Measurements from ENCODE around the gene NUP205. TPM values are rescaled to one million over a fixed set of nuclear protein-coding genes. Genes with fewer than 3 reads are reported as not detected.
"Not testable (repeated sequence)": the region's sequence is repeated elsewhere in the genome, so short reads cannot be mapped to it uniquely, and the experiment has no call there.

Gene NUP205
- total RNA-seq, 1 experiment from 2014 or later, result 28.4 TPM

DNA sequence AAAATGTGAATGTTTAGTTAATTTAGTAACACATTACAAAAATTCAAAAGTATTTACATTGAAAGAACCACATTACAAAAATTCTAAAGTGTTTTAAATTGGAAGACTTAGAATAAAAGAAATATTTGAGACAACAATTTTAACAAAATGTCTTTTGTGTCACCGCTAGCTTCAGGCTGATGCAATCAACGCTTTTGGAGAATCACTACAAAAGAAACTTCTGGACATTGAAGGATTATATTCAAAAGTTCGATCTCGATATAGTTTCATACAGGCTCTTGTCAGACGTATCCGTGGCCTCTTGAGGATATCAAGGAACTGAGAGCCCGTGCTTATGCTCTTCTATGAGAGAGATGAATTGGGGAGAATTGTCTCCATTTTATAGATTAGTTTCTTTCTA lies 90.5 kb downstream of the NUP205 start:
- no peak overlapping the region for H3K4me3 ChIP-seq
- peaks cover 33% of the 10 kb centered on the region for H3K36me3 ChIP-seq
- H3K27me3 ChIP-seq, result no peaks in the 10 kb centered on the region
- DNase-seq, result no peak
- H3K9me3 ChIP-seq, result no peaks in the 10 kb centered on the region

DNA sequence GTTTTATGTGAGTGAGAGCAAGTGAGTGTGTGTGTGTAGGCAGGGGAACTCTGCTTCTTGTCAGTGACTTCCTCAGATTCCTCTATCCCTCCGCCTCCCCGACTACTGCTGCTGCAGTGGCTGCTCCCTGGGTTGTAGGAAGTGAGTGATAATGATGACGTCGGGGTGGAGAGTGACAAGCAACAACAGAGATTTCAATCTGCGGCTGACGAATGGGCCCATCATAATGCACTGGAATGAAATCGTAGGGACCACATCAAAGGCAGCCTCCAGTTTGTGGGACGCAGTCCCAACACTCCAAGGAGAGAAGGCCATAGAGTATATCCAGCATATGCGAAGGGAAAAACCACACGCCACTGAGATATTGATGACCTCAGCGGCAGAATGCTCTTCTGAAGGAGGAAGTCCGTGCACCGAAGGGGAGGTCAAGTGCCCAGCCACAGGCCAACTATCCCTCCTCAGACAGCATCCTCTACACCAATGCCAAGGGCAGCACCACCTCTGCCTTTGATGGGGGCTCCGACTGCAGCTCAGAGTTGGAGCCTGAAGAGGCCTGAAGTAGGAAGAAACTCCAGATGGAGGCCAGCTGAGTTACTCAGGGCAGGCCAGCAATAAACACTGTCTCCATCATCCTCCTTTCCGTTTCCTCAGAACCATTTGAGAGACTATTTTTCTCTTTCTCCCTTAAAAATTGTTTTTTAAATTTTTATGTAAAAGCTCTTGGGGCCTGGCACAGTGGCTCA lies 93.3 kb downstream of the NUP205 start:
- Histone ChIP-seq H3K9me3 (no peaks in the 10 kb centered on the region), H3K27me3 (no peaks in the 10 kb centered on the region), H3K4me3 (no peak overlapping the region), H3K36me3 (peaks cover 19% of the 10 kb centered on the region)
- no peak for DNase-seq

DNA sequence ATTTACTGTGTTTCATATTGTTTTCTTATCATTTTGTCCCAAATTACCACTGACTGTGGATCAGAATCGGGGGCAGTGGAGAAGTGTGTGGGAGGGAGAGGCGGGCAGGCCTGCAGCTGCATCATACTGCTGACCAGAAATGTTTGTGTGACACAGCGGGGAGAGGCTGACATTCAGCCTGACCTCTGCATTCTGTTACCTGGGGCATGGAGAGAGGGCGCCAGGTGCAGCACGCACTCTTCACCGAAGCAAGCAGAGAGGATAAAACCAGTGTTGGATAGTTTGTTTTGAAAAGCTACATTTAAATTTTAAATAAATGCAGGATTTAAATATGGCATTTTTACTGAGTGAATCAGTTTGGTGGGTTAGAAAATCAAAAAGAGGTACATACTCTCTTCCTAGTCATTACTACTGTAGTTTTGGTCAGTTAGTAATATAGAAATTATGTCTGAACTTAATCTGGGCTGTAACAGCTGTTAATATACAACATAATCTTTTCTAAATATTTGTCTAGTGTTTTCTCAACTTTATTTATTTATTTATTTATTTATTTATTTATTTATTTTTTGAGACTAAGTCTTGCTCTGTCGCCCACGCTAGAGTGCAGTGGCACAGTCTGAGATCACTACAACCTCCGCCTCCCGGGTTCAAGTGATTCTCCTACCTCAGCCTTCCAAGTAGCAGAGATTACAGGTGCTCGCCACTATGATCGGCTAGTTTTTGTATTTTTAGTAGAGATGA lies 95.8 kb downstream of the NUP205 start:
- Histone ChIP-seq H3K9me3 (no peaks in the 10 kb centered on the region), H3K36me3 (peaks cover 8% of the 10 kb centered on the region; the same call in 1 of the 2 replicates), H3K27me3 (no peaks in the 10 kb centered on the region), H3K4me3 (no peak overlapping the region)
- no peak for DNase-seq

DNA sequence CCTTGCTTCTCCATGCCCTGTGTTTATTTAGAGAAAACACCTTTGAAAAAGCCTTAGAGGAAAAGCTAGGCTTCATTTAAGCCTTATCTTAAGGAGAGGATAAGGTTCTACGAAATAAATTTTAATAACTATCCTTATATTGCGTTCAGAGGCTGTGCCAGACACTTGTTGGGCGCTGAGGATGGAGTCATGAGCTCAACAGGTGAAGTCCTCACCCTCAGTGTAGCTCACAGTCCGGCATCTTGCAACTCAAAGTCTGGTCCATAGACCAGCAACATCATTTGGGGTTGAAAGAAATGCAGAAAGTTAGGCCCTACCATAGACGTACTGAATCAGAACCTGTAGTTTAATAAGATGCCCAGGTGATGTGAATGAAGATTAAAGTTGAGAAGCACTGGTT lies 100.8 kb downstream of the NUP205 start:
- no peaks in the 10 kb centered on the region for H3K9me3 ChIP-seq
- no peaks in the 10 kb centered on the region for H3K27me3 ChIP-seq
- no peak overlapping the region for H3K4me3 ChIP-seq
- no peak for DNase-seq
- no peaks in the 10 kb centered on the region for H3K36me3 ChIP-seq

DNA sequence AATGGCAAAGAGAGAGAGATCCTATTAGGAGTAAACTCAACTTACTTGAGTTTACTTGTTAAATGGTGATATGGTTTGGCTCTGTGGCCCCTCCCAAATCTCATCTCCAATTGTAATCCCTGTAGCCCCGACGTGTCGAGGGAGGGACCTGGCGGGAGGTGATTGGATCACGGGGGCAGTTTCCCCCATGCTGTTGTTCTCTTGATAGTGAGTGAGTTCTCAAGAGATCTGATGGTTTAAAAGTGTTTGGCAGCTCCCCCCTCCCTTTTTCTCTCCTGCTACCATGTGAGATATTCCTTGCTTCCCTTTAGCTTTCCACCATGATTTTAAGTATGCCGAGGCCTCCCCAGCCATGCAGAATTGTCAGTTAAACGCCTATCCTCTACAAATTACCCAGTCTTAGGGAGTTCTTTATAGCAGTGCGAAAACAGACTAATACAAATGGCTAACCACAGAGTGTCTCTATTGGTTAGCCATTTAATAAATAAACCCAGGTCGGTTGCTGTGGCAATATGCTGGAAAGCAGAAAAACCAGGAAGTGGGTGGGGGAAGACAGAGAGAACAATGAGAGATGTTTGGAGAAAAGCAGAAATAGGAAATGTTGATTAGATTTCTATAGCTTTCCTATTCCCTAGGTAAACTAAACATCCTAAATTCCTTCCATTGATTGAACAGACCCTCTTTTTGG lies 101.6 kb downstream of the NUP205 start:
- no peak overlapping the region for H3K4me3 ChIP-seq
- DNase-seq, result no peak
- no peaks in the 10 kb centered on the region for H3K9me3 ChIP-seq
- H3K36me3 ChIP-seq, result no peaks in the 10 kb centered on the region
- no peaks in the 10 kb centered on the region for H3K27me3 ChIP-seq

DNA sequence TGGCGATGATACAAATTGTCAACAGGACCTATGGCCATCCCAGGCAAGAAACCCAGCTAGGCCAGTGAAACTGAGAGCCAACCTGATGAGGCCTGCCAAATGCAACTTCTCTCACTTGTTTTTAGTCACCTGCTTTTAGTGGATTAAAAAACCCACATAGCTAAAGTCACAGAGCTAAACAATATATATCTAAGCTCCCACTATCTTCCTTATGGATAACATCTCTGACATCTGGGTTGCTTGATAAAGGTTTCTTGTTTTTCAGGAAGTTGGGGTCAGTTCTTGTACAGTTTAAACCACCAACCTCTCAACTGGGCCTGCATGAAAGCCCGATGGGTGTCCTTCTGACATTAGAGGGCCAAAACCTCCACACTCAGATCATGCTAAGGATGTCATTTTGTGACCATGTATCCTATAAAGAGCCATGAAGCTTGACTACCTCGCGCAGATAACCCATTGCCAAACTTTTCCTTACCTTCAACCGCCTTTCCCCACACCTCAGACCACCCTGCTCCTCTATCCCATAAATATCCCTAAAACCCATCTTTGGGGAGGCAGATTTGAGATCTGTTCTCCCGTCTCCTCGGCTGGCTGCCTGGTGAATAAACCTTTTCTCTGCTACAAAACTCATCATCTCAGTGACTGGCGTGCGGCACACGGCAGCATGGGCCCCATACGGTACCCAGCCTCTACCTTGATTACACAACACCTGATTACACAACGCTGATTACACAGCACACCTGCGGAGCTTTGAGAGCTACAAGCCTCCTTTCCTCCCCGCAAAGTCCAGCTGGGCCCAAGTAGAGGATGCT lies 103.8 kb downstream of the NUP205 start:
- H3K4me3 ChIP-seq, result peak overlapping the region; percentile 91
- H3K9me3 ChIP-seq, result no peaks in the 10 kb centered on the region
- DNase-seq, result no peak
- no peaks in the 10 kb centered on the region for H3K36me3 ChIP-seq
- no peaks in the 10 kb centered on the region for H3K27me3 ChIP-seq

DNA sequence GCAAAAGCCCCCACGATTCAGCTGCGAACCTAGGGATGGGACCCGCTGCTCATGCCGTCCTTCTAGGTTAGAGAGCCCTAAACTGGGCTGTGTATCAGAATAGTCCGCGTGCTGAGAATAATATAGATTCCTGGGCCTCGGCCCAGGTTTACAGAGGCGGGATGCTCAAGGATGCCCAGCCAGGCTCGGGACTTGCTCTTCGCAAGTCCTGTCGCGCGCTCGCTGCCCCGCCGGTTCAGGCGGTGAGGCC lies 104.3 kb downstream of the NUP205 start:
- Histone ChIP-seq H3K9me3 (no peaks in the 10 kb centered on the region), H3K36me3 (no peaks in the 10 kb centered on the region), H3K27me3 (no peaks in the 10 kb centered on the region), H3K4me3 (peak overlapping the region; percentile 91)
- no peak for DNase-seq

DNA sequence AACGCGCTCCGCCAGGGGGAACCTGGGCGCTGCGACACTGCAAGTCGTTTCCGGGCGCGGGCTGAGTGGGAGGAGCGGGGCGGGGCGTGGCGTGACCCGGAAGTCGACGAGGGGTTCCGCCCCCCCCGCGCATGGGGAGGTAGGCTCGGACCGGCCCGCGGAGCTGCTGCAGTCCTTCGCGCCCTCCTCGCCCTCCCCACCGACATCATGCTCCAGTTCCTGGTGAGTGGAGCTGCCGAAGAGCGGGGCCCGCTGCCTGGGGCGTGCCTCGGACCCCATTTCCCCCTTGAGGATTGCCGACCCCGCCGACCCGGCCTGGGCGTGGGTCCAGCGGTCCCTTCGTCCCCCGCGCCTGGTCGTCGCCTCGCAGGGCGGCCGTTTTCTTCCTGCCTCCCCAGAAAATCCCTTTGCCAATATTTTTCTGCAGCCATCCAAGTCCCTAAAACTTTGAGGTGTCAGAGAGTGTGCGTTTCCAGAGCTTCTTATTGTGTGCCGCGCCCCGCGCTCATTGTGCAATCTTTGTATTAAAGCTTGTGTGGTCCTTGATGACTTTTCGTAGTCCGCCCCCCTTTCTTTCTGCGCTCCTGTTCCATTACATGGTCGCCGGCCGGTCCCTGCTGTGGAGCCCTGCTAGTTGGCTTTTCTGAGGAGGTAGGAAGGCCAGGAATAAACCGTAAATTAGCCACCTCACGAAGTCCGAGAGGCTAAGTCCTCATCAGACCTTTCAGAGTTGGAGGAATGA lies 104.8 kb downstream of the NUP205 start, which contains the start of gene STMP1:
Gene STMP1, plus strand, starts transcription at position 142 of the 742 bp plus-strand sequence.
- H3K27me3 ChIP-seq, result no peaks in the 10 kb centered on the region
- DNase-seq, result peak; percentile 89
- peak within 1 kb of the TSS; percentile 91 for H3K4me3 ChIP-seq
- H3K9me3 ChIP-seq, result no peaks in the 10 kb centered on the region
- no peaks in the 10 kb centered on the region for H3K36me3 ChIP-seq

DNA sequence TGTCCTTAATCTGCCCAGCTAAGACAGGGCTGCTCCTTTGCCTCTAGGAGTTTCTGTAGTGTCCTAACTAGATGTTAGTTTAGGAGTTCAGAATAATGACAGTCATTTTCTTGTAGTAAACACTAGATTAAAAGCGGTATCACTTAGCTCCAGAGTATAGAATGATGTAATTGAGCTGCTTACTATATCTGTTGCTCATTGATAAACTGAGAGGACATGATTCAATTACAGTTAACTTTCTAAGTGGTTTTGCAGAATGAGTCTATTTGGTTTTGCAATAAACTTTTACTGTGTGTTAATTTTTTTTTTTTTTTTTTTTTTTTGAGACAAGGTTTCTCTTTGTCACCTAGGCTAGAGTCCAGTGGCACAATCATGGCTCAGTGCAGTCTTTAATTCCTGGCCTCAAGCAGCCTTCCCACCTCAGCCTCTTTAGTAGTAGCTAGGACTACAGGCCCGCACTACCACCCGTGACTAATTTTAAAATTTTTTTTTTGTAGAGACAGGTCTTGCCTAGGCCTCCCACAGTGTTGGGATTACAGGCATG lies 106.4 kb downstream of the NUP205 start:
- no peak for DNase-seq
- no peak overlapping the region; the same call in 1 of the 2 replicates for H3K4me3 ChIP-seq
- no peaks in the 10 kb centered on the region for H3K36me3 ChIP-seq
- H3K27me3 ChIP-seq, result no peaks in the 10 kb centered on the region
- H3K9me3 ChIP-seq, result no peaks in the 10 kb centered on the region

DNA sequence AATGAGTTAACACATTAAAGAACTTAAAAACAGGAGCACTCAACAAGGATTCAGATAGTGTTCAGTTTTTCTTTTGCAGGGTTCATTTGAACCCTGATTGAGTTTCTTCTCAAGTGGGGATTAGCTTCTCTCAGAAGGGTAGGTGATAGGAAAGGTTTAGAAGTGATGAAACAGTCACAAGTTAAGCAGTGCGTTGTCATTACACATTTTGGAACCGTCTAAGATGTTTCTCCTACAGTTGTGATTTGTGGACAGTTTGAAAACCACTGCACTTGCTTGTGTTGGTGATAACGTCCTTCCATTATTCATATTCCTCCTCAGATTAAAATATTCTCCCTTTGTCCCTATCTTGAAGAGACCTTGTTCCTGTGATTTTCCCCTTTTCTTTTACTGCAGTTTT lies 107.3 kb downstream of the NUP205 start:
- no peak for DNase-seq
- no peaks in the 10 kb centered on the region for H3K9me3 ChIP-seq
- no peak overlapping the region for H3K4me3 ChIP-seq
- no peaks in the 10 kb centered on the region for H3K36me3 ChIP-seq
- no peaks in the 10 kb centered on the region for H3K27me3 ChIP-seq

DNA sequence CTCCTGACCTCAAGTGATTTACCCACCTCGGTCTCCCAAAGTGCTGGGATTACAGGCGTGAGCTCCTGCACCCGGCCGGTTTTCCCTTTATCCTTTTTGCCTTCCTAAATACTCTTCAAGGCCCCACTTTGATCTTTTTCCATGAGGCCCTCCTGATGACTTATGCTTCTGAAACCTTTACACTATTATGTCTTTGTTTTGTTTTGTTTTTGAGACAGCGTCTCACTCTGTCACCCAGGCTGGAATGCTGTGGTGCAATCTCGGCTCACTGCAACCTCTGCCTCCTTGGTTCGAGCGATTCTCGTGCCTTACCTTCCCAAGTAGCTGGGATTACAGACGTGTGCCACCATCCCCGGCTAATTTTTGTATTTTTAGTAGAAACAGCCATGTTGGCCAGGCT lies 108.4 kb downstream of the NUP205 start:
- Histone ChIP-seq H3K9me3 (no peaks in the 10 kb centered on the region), H3K4me3 (no peak overlapping the region), H3K36me3 (no peaks in the 10 kb centered on the region), H3K27me3 (no peaks in the 10 kb centered on the region)
- DNase-seq, result no peak

DNA sequence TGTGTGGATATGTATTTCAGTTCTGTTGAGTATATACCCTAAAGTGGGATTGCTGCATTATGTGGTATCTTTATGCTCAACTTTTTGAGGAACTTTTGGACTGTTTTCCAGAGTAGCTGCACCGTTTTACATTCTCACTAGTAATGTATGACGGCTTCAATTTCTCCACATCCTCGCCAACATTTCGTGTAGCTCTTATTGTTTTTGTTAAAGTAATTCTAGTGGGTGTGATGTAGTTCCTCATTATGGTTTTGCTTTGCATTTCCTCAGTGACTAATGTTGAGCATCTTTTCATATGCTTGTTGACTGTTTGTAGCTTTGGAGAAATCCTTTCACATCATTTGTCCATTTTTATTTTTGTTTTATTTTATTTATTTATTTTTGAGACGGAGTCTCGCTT lies 109.1 kb downstream of the NUP205 start:
- H3K9me3 ChIP-seq, result no peaks in the 10 kb centered on the region
- H3K36me3 ChIP-seq, result no peaks in the 10 kb centered on the region
- no peak overlapping the region for H3K4me3 ChIP-seq
- no peaks in the 10 kb centered on the region for H3K27me3 ChIP-seq
- no peak for DNase-seq

DNA sequence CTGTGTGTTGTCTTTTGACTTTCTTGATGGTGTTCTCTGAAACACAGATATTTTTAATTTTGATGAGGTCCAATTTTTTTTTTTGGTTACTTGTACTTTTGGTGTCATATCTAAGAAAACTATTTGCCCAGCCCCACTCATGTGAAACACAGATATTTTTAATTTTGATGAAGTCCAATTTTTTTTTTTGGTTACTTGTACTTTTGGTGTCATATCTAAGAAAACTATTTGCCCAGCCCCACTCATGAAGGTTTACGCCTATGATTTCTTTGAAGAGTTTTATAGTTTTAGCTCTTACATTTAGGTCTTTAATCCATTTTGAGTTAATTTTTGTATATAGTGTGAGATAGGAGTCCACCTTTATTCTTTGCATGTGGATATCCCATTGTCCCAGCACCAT lies 109.9 kb downstream of the NUP205 start:
- not testable (repeated sequence) for DNase-seq, H3K4me3 ChIP-seq, H3K9me3 ChIP-seq, H3K36me3 ChIP-seq, H3K27me3 ChIP-seq

DNA sequence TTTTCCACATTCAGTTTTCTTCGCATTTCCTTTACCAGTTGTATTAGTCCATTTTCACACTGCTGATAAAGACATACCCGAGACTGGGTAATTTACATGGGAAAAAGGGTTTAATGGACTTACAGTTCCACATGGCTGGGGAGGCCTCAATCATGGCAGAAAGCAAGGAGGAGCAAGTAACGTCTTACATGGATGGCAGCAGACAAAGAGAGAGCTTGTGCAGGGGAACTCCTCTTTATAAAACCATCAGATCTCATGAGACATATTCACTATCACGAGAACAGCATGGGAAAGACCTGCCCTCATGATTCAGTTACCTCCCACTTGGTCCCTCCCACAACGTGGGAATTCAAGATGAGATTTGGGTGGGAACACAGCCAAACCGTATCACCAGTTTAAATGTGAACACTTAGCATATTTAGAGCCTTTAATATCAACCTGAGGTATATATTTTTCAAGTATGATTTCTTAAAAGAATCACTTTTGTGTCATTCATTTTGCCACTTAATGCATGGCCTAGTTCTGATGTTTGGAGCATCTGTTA lies 111.2 kb downstream of the NUP205 start:
- H3K9me3 ChIP-seq, H3K27me3 ChIP-seq, DNase-seq, H3K36me3 ChIP-seq, H3K4me3 ChIP-seq: not testable (repeated sequence)

DNA sequence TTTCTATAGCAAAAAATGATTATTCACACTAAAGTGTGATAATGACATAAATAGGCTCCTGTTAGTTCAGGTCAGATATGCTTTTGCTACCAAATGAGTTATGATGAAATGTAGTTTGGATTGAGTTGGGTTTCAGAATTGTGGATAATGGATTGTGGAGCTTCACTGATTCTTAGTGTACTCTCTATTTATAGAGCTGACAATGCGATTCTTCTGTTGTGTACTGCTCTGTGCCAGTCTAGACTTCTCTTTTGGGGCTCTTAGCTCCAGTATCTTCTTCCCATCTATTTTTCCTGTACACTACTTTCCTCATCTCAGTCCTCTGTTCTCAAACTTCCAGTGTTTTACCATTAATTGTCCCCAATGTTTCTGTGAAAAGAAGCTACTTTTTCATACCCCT lies 112.1 kb downstream of the NUP205 start:
- DNase-seq, result no peak
- Histone ChIP-seq H3K36me3 (peaks cover 8% of the 10 kb centered on the region), H3K27me3 (no peaks in the 10 kb centered on the region), H3K4me3 (no peak overlapping the region), H3K9me3 (no peaks in the 10 kb centered on the region)

DNA sequence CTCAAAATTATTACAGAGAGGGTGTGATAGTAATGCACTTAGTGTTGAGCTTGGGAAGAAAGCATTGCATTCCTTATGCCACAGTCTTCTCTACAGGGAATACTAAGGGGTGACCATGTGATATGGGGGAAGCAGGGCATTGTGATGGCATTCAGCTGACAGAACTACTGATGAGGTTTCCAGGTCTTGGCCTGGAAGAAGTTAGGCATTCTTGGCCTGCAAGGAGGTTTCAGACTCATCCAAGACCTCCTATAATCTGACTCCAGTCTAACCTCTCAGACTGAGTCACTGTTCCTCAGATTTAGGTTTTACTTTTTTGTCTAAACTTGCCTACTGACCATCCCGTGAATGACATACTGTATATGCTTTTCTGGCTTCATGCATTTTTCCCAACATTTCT lies 112.5 kb downstream of the NUP205 start:
- no peak overlapping the region for H3K4me3 ChIP-seq
- no peaks in the 10 kb centered on the region for H3K9me3 ChIP-seq
- H3K36me3 ChIP-seq, result peaks cover 9% of the 10 kb centered on the region
- peak; percentile 66 for DNase-seq
- no peaks in the 10 kb centered on the region for H3K27me3 ChIP-seq

All from MG63 (cell line).